NOMO-1 (cell line): ENCODE data around the gene CYLD.

Experiments used
- DNase-seq, 2 experiments: peaks; one replicate each; lab custom pipeline; 2025; ENCODE audit not compliant: unreplicated experiment in 2 of 2; lab: John Stamatoyannopoulos, UW

Gene CYLD

GRCh38 chr16:50814541-50814940, 72.7 kb downstream of the CYLD start:
- DNase-seq: no peak

GRCh38 chr16:50815382-50815781, 73.5 kb downstream of the CYLD start:
- DNase-seq: no peak

GRCh38 chr16:50816901-50817555, 75.1 kb downstream of the CYLD start:
- no peak for DNase-seq

- no peak for DNase-seq
These were observed 76.5 kb downstream of the CYLD start for GRCh38 chr16:50818380-50818779.

GRCh38 chr16:50819706-50820105, 77.8 kb downstream of the CYLD start:
- no peak for DNase-seq

- DNase-seq: no peak
These were observed 78.3 kb downstream of the CYLD start for GRCh38 chr16:50820225-50820624.

- no peak for DNase-seq
These were observed 79.7 kb downstream of the CYLD start for GRCh38 chr16:50821586-50821985.

- DNase-seq: no peak
These were observed 80.8 kb downstream of the CYLD start for GRCh38 chr16:50822671-50823070.

- no peak for DNase-seq
These were observed 85.0 kb downstream of the CYLD start for GRCh38 chr16:50826797-50827316.

GRCh38 chr16:50828164-50828702, 86.3 kb downstream of the CYLD start:
- DNase-seq: no peak

- DNase-seq: no peak
These were observed 88.8 kb downstream of the CYLD start for GRCh38 chr16:50830698-50831097.

- no peak for DNase-seq
These were observed 89.9 kb downstream of the CYLD start for GRCh38 chr16:50831751-50832150.

- DNase-seq: no peak
These were observed 92.0 kb downstream of the CYLD start for GRCh38 chr16:50833929-50834328.

GRCh38 chr16:50834701-50835100, 92.8 kb downstream of the CYLD start:
- DNase-seq: no peak

- no peak for DNase-seq
These were observed 93.6 kb downstream of the CYLD start for GRCh38 chr16:50835358-50836060.

GRCh38 chr16:50836121-50836621, 94.3 kb downstream of the CYLD start:
- no peak for DNase-seq

GRCh38 chr16:50837324-50837723, 95.4 kb downstream of the CYLD start:
- DNase-seq: no peak

GRCh38 chr16:50838165-50838564, 96.3 kb downstream of the CYLD start:
- DNase-seq: no peak

GRCh38 chr16:50838885-50839284, 97.0 kb downstream of the CYLD start:
- DNase-seq: no peak

GRCh38 chr16:50839356-50839755, 97.5 kb downstream of the CYLD start:
- DNase-seq: no peak

- DNase-seq: no peak
These were observed 98.2 kb downstream of the CYLD start for GRCh38 chr16:50839920-50840729.
